ENCODE results near the gene UQCC5.

UQCC5 gene

GRCh38 chr3:52507359-52507758 lies 29.0 kb upstream of the UQCC5 start:
- FAIRE-seq (no peak), DNase-seq (ENCODE audit: insufficient read length) (no peak)
- no peak for TF ChIP-seq POLR2AphosphoS5 (IDR thresholded peaks at IDR 0.05; ENCODE audit: low read depth, low read length)
- no peak for TF ChIP-seq POLR2A (IDR thresholded peaks at IDR 0.05; ENCODE audit: low read depth, low read length)

DNA sequence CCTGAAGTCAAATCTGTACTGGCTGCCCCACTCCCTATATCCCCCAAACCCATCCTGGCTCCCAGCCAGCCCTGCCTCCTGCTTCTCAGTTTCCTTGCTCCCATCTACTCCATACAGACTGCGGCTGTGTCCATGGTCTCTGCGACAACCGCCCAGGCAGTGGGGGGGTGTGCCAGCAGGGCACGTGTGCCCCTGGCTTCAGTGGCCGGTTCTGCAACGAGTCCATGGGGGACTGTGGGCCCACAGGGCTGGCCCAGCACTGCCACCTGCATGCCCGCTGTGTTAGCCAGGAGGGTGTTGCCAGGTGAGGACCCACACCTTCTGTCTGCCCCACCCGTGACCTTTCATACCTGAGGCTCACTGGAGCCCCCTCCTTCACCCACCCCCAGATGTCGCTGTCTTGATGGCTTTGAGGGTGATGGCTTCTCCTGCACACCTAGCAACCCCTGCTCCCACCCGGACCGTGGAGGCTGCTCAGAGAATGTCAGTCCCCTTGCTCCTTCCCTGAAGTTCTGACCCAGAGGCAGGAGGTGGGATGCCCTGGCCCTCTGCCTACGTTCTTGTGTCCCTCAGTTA lies 26.6 kb upstream of the UQCC5 start:
- no peak for FAIRE-seq
- TF ChIP-seq POLR2A (IDR thresholded peaks at IDR 0.05; ENCODE audit: low read depth, low read length) (no peak), POLR2AphosphoS5 (IDR thresholded peaks at IDR 0.05; ENCODE audit: low read depth, low read length) (no peak), TAF1 (IDR thresholded peaks at IDR 0.05; ENCODE audit: borderline replicate concordance, low read depth, low read length) (no peak)
- DNase-seq (ENCODE audit: insufficient read length), result no peak

- TF ChIP-seq POLR2AphosphoS5 (IDR thresholded peaks at IDR 0.05; ENCODE audit: low read depth, low read length) (no peak), POLR2A (IDR thresholded peaks at IDR 0.05; ENCODE audit: low read depth, low read length) (no peak), TAF1 (IDR thresholded peaks at IDR 0.05; ENCODE audit: borderline replicate concordance, low read depth, low read length) (no peak)
- FAIRE-seq, result no peak
- no peak for DNase-seq (ENCODE audit: insufficient read length)
These were observed 24.9 kb upstream of the UQCC5 start for GRCh38 chr3:52511509-52511908.

GRCh38 chr3:52512105-52512504 lies 24.3 kb upstream of the UQCC5 start:
- DNase-seq (ENCODE audit: insufficient read length), result no peak
- no peak for TF ChIP-seq POLR2A (IDR thresholded peaks at IDR 0.05; ENCODE audit: low read depth, low read length)
- TF ChIP-seq TAF1 (IDR thresholded peaks at IDR 0.05; ENCODE audit: borderline replicate concordance, low read depth, low read length), result no peak
- TF ChIP-seq POLR2AphosphoS5 (IDR thresholded peaks at IDR 0.05; ENCODE audit: low read depth, low read length), result no peak
- no peak for FAIRE-seq

DNA sequence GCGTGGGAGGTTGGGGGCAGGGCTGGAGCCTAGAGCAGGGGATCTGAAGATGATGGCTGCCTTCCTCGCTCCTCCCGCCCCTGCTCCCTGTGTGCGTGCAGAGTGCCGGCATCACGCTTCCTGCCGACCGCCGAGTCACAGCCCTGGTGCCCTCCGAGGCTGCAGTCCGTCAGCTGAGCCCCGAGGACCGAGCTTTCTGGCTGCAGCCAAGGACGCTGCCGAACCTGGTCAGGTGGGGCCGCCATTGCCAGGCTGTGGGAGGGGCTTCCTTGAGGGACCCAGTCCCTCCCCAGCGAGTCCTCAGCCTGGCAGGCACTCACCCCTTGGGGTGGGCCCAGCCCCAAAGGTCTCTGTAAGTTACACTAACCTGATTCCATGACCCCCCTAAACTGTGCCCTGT lies 23.7 kb upstream of the UQCC5 start:
- no peak for DNase-seq (ENCODE audit: insufficient read length)
- no peak for TF ChIP-seq TAF1 (IDR thresholded peaks at IDR 0.05; ENCODE audit: borderline replicate concordance, low read depth, low read length)
- TF ChIP-seq POLR2AphosphoS5 (IDR thresholded peaks at IDR 0.05; ENCODE audit: low read depth, low read length), result no peak
- TF ChIP-seq POLR2A (IDR thresholded peaks at IDR 0.05; ENCODE audit: low read depth, low read length), result no peak
- no peak for FAIRE-seq

- TF ChIP-seq POLR2A (IDR thresholded peaks at IDR 0.05; ENCODE audit: low read depth, low read length), result no peak
- TF ChIP-seq TAF1 (IDR thresholded peaks at IDR 0.05; ENCODE audit: borderline replicate concordance, low read depth, low read length), result no peak
- no peak for TF ChIP-seq POLR2AphosphoS5 (IDR thresholded peaks at IDR 0.05; ENCODE audit: low read depth, low read length)
- DNase-seq (ENCODE audit: insufficient read length) (no peak), FAIRE-seq (no peak)
These were observed 23.1 kb upstream of the UQCC5 start for GRCh38 chr3:52513281-52513680.

DNA sequence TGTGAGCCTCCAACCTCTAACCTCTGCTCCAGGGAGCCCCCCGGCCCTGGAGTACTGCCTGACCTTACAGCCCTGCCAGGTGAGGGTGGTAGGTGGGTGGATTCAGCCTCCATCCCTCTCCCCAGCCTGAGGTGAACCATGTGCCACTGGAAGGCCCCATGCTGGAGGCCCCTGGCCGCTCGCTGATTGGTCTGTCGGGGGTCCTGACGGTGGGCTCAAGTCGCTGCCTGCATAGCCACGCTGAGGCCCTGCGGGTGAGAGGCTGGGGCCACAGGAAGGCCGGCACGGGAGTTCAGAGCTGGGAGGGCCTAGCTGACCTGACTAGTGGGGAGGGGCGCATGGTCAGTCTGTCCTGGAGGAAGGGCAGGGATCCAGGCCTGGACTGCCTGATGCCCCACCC lies 21.8 kb upstream of the UQCC5 start:
- DNase-seq (ENCODE audit: insufficient read length), result no peak
- TF ChIP-seq TAF1 (IDR thresholded peaks at IDR 0.05; ENCODE audit: borderline replicate concordance, low read depth, low read length) (no peak), POLR2AphosphoS5 (IDR thresholded peaks at IDR 0.05; ENCODE audit: low read depth, low read length) (no peak), POLR2A (IDR thresholded peaks at IDR 0.05; ENCODE audit: low read depth, low read length) (no peak)
- FAIRE-seq, result no peak

DNA sequence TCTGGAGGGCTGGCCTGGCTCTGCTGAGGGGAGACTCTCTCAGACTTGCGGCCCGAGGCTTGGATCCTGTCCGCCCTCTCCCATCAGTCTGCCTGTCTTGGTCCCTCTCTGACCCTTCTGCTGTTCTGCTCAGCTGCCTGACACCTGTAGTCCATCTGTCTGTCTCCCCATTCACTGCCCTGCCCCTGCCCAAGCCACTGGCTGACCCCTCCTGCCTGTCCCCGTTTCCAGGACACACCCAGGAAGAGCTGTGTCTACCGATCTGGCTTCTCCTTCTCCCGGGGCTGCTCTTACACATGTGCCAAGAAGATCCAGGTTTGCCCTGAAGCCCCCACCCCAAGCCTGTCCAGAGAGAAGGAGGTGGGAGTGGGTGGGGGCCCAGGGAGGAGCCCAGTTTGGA lies 21.2 kb upstream of the UQCC5 start:
- DNase-seq (ENCODE audit: insufficient read length) (no peak), FAIRE-seq (no peak)
- TF ChIP-seq POLR2AphosphoS5 (IDR thresholded peaks at IDR 0.05; ENCODE audit: low read depth, low read length) (no peak), POLR2A (IDR thresholded peaks at IDR 0.05; ENCODE audit: low read depth, low read length) (no peak), TAF1 (IDR thresholded peaks at IDR 0.05; ENCODE audit: borderline replicate concordance, low read depth, low read length) (no peak)

DNA sequence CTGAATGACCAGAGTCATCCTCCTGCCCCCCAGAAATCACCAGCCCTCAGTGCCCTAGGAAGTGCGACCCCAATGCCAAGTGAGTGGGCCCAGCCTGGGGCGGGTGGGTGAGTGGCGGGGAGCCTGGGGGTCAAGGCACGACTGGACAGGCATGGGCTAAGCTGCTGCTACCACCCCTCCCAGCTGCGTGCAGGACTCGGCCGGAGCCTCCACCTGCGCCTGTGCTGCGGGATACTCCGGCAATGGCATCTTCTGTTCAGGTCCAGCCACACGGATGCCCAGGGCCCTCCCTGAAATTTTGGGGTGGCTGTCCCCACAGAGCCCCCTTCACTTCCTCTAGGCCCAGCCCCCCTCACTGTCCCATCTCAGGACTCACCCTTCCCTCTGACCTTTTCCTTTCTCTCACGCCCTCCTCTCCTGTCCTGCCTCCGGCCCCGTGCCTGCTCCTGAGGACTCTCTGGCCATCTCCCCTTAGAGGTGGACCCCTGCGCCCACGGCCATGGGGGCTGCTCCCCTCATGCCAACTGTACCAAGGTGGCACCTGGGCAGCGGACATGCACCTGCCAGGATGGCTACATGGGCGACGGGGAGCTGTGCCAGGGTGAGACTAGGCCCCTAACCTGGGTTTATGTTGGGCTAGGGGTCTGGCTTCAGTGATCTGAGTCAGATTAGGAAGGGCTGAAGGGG lies 19.8 kb upstream of the UQCC5 start:
- DNase-seq (ENCODE audit: insufficient read length) (no peak), FAIRE-seq (no peak)
- TF ChIP-seq POLR2AphosphoS5 (IDR thresholded peaks at IDR 0.05; ENCODE audit: low read depth, low read length) (no peak), TAF1 (IDR thresholded peaks at IDR 0.05; ENCODE audit: borderline replicate concordance, low read depth, low read length) (no peak), POLR2A (IDR thresholded peaks at IDR 0.05; ENCODE audit: low read depth, low read length) (no peak)

DNA sequence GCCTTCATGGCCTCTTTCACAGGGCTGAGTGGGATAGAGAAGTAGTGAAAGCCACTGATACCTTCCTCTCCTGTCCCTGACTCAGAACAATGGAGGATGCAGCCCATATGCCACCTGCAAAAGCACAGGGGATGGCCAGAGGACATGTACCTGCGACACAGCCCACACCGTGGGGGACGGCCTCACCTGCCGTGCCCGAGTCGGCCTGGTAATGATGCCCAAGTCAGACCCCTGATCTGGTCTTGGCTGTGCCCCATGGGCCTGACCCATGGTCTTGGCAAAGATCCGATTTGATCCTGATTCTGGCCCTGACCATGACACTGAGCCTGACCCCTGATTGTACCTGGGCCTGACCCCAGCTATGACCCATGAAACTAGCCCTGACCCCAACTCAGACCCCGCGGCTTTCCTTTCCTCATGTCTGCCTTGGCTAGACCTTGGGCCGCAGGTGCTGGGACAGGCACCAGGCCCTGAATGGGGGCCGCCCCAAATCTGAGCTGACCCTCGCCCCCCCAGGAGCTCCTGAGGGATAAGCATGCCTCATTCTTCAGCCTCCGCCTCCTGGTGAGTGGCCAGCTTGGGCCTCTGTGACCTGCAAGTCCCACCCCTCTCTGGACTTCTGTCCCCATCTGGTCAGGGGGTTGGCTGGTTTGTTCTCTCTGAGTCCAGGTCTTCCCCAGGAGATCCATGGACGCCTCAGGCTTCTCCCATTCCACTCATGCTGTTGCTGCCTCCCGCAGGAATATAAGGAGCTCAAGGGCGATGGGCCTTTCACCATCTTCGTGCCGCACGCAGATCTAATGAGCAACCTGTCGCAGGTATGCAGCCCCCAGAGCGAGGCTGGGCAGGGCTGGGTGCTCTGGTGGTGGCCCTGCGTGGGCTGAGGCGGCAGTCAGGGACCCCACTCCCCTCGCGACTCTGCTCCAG lies 18.3 kb upstream of the UQCC5 start:
- TF ChIP-seq TAF1 (IDR thresholded peaks at IDR 0.05; ENCODE audit: borderline replicate concordance, low read depth, low read length) (no peak), POLR2AphosphoS5 (IDR thresholded peaks at IDR 0.05; ENCODE audit: low read depth, low read length) (no peak), POLR2A (IDR thresholded peaks at IDR 0.05; ENCODE audit: low read depth, low read length) (no peak)
- DNase-seq (ENCODE audit: insufficient read length), result no peak
- FAIRE-seq, result no peak

- DNase-seq (ENCODE audit: insufficient read length) (no peak), FAIRE-seq (no peak)
- TF ChIP-seq TAF1 (IDR thresholded peaks at IDR 0.05; ENCODE audit: borderline replicate concordance, low read depth, low read length) (no peak), POLR2A (IDR thresholded peaks at IDR 0.05; ENCODE audit: low read depth, low read length) (no peak), POLR2AphosphoS5 (IDR thresholded peaks at IDR 0.05; ENCODE audit: low read depth, low read length) (no peak)
These were observed 17.5 kb upstream of the UQCC5 start for GRCh38 chr3:52518723-52519444.
